HepG2 (cell line): ENCODE measurements around the gene UCMA. TPM values are rescaled to one million over a fixed set of nuclear protein-coding genes. Genes with fewer than 3 reads are reported as not detected.

Source experiments
- ATF3 ChIP-seq: sonication (generic); formaldehyde crosslinking; IDR thresholded peaks from 2 replicates; pipeline ENCODE4 v1.4.0; 2020; ENCODE audit warnings: missing genetic modification reagents
- CHD2 ChIP-seq: IDR thresholded peaks from 2 replicates; pipeline ENCODE4 v1.6.1; 2011; ENCODE audit warnings: low read depth, low read length, improper control_type of control experiment
- GLI4 ChIP-seq: sonication (generic); formaldehyde crosslinking; IDR thresholded peaks from 2 replicates; pipeline ENCODE4 v1.5.1; 2020; ENCODE audit warnings: missing genetic modification reagents, mild to moderate bottlenecking, moderate library complexity, borderline replicate concordance
- GLMP ChIP-seq: sonication (generic); formaldehyde crosslinking; IDR thresholded peaks from 2 replicates; pipeline ENCODE4 v1.9.0; 2021; ENCODE audit warnings: missing genetic modification reagents, mild to moderate bottlenecking, borderline replicate concordance
- GTF3A ChIP-seq: sonication (generic); formaldehyde crosslinking; conservative IDR thresholded peaks from 2 replicates; pipeline ENCODE4 v1.4.0; 2020; ENCODE audit warnings: mild to moderate bottlenecking, missing genetic modification reagents
- HDAC1 ChIP-seq: sonication (generic); formaldehyde crosslinking; IDR thresholded peaks from 2 replicates; pipeline ENCODE4 v1.5.1; 2020; ENCODE audit warnings: mild to moderate bottlenecking, missing genetic modification reagents
- HIVEP1 ChIP-seq: sonication (generic); formaldehyde crosslinking; IDR thresholded peaks from 2 replicates; pipeline ENCODE4 v1.4.0; 2020; ENCODE audit warnings: mild to moderate bottlenecking, missing genetic modification reagents
- HMGXB4 ChIP-seq, 2 experiments: sonication (generic) in 1 of 2; formaldehyde crosslinking in 1 of 2; IDR thresholded peaks; 2 replicates each; pipeline versions ENCODE4 v1.4.0 to v1.6.1; 2018 to 2020; ENCODE audit warnings: missing genetic modification reagents in 2 of 2, borderline replicate concordance in 1 of 2, low read depth in 1 of 2, mild to moderate bottlenecking in 1 of 2, missing biosample characterization in 1 of 2
- NAIF1 ChIP-seq: sonication (generic); formaldehyde crosslinking; IDR thresholded peaks from 2 replicates; pipeline ENCODE4 v1.5.0; 2020; ENCODE audit warnings: mild to moderate bottlenecking, missing genetic modification reagents, borderline replicate concordance
- PHF21A ChIP-seq: sonication (generic); formaldehyde crosslinking; IDR thresholded peaks from 2 replicates; pipeline ENCODE4 v1.5.0; 2020; ENCODE audit warnings: mild to moderate bottlenecking, missing genetic modification reagents
- TERF1 ChIP-seq: sonication (generic); formaldehyde crosslinking; IDR thresholded peaks from 2 replicates; pipeline ENCODE4 v1.8.0; 2022; ENCODE audit warnings: mild to moderate bottlenecking, missing genetic modification reagents, moderate library complexity
- THAP9 ChIP-seq: sonication (generic); formaldehyde crosslinking; IDR thresholded peaks from 2 replicates; pipeline ENCODE4; 2020; ENCODE audit warnings: missing genetic modification reagents, mild to moderate bottlenecking, borderline replicate concordance
- ZNF10 ChIP-seq: sonication (generic); formaldehyde crosslinking; IDR thresholded peaks from 2 replicates; pipeline ENCODE4 v1.4.0; 2020; ENCODE audit warnings: mild to moderate bottlenecking, low read depth, missing genetic modification reagents, borderline replicate concordance
- ZNF124 ChIP-seq: sonication (generic); formaldehyde crosslinking; IDR thresholded peaks from 2 replicates; pipeline ENCODE4 v1.4.0; 2020; ENCODE audit warnings: missing genetic modification reagents
- ZNF331 ChIP-seq: sonication (generic); formaldehyde crosslinking; IDR thresholded peaks from 2 replicates; pipeline ENCODE4 v1.4.0; 2020; ENCODE audit warnings: missing genetic modification reagents
- ZNF556 ChIP-seq: sonication (generic); formaldehyde crosslinking; IDR thresholded peaks from 2 replicates; pipeline ENCODE4 v1.4.0; 2020; ENCODE audit warnings: mild to moderate bottlenecking, missing genetic modification reagents, borderline replicate concordance
- ZNF558 ChIP-seq: sonication (generic); formaldehyde crosslinking; IDR thresholded peaks from 2 replicates; pipeline ENCODE4 v1.9.0; 2022; ENCODE audit warnings: mild to moderate bottlenecking, missing genetic modification reagents, borderline replicate concordance
- ZNF652 ChIP-seq: IDR thresholded peaks from 2 replicates; pipeline ENCODE4 v1.6.1; 2016; ENCODE audit warnings: low read depth, borderline replicate concordance
- ZNF850 ChIP-seq: sonication (generic); formaldehyde crosslinking; conservative IDR thresholded peaks from 2 replicates; pipeline ENCODE4 v1.9.0; 2021; ENCODE audit warnings: mild to moderate bottlenecking, missing genetic modification reagents
- ZSCAN5A ChIP-seq: sonication (generic); formaldehyde crosslinking; IDR thresholded peaks from 2 replicates; pipeline ENCODE4 v1.8.0; 2022; ENCODE audit warnings: mild to moderate bottlenecking, missing genetic modification reagents, borderline replicate concordance
- polyA plus RNA-seq, 8 experiments: library from polyadenylated mRNA; depleted of rRNA in 3 of 8; stranded (reverse) in 7 of 8; unstranded in 1 of 8; fragments of >200 nt; fragmentation: Illumina TruSeq in 4 of 8; extraction: Trizol in 4 of 8; gene quantifications; 2 replicates each; pipeline versions ENCODE4 v1.2.1 to v1.2.3, GENCODE V29; 2011 to 2016; ENCODE audit warnings: low read depth in 4 of 8, missing spikeins in 1 of 8, mixed read lengths in 1 of 8; ENCODE audit not compliant: insufficient read depth in 1 of 8
- total RNA-seq, 5 experiments: library from RNA; depleted of rRNA; stranded (reverse); fragments of >200 nt; fragmentation: Illumina TruSeq; extraction: Trizol; gene quantifications; 2 replicates each; pipeline ENCODE4 v1.2.3, GENCODE V29; 2016; ENCODE audit warnings: low read depth in 1 of 5

Gene UCMA
- total and polyA plus RNA-seq, 2 of the 13 experiments (the other 11 are each of a cell fraction or from before 2014, with no cell fraction given) = not detected

- TF ChIP-seq HMGXB4 (CRISPR knock-in tag; IDR thresholded peaks at IDR 0.05; ENCODE audit: borderline replicate concordance in 1 of 2, low read depth in 1 of 2) = peak; percentile 78 to 96
- no peak; the same call in 1 of the 2 replicates for TF ChIP-seq CHD2
- TF ChIP-seq ATF3 (CRISPR knock-in tag) = no peak
- no peak for TF ChIP-seq ZNF850 (CRISPR knock-in tag)
- peak; percentile 83 for TF ChIP-seq PHF21A (CRISPR knock-in tag)
- no peak for TF ChIP-seq ZSCAN5A (CRISPR knock-in tag)
- TF ChIP-seq GTF3A (CRISPR knock-in tag) = no peak
- 0 out of 2 replicates have a peak, but pooled peaks have one; percentile 19 for TF ChIP-seq ZNF331
- TF ChIP-seq HIVEP1 (CRISPR knock-in tag) = no peak
- TF ChIP-seq ZNF10 (CRISPR knock-in tag) = no peak
- TF ChIP-seq THAP9 = peak; percentile 65; the same call in 1 of the 2 replicates
- TF ChIP-seq ZNF558 (CRISPR knock-in tag) = 0 out of 2 replicates have a peak, but pooled peaks have one; percentile 14
- TF ChIP-seq ZNF652 (CRISPR knock-in tag) = no peak
- no peak for TF ChIP-seq TERF1 (CRISPR knock-in tag)
- no peak for TF ChIP-seq GLMP
- TF ChIP-seq GLI4 = no peak
- TF ChIP-seq ZNF556 (CRISPR knock-in tag) = peak; percentile 44; the same call in 1 of the 2 replicates
- 0 out of 2 replicates have a peak, but pooled peaks have one; percentile 33 for TF ChIP-seq ZNF124 (CRISPR knock-in tag)
- no peak for TF ChIP-seq NAIF1 (CRISPR knock-in tag)
- peak; percentile 68; the same call in 1 of the 2 replicates for TF ChIP-seq HDAC1 (CRISPR knock-in tag)
These were observed 37.5 kb upstream of the UCMA start (continued) for GRCh38 chr10:13271552-13272163.
